ENCODE measurements around the gene PCNT. TPM values are rescaled to one million over a fixed set of nuclear protein-coding genes. Genes with fewer than 3 reads are reported as not detected.

PCNT gene
- total and polyA plus RNA-seq, 2 of the 8 experiments (the other 6 are each of a cell fraction or from before 2014, with no cell fraction given), result 9.9 to 45.1 TPM

- Histone ChIP-seq H3K4ac (replicated peaks; ENCODE audit: insufficient read length, low read depth, low read length) (no peak overlapping the region), H4K8ac (ENCODE audit: extremely low read depth, insufficient read depth, low read length) (peak overlapping the region; percentile 16)
- WGBS, 2 experiments (ENCODE audit: extremely low coverage in 1 of 2, insufficient coverage in 1 of 2, insufficient read length in 1 of 2, insufficient replicate concordance in 2 of 2, low coverage in 1 of 2, low lambda C conversion rate in 2 of 2, missing lambda C conversion rate in 1 of 2), result 95% methylated on average over 12 of the region's 14 CpGs; no CpG with 5 or more reads in 1 of the 2 experiments
These were observed 103.6 kb downstream of the PCNT start for GRCh38 chr21:46427516-46427915.

More at GRCh38 chr21:46427516-46427915, 103.6 kb downstream of the PCNT start:
- Histone ChIP-seq H3K9ac (replicated peaks in 1 of 4; ENCODE audit: extremely low read depth in 1 of 4, low read depth in 3 of 4, low read length in 3 of 4) (no peak overlapping the region), H4K20me1 (replicated peaks in 1 of 2; ENCODE audit: control insufficient read depth in 1 of 2, insufficient read depth in 2 of 2, low read length in 2 of 2) (peaks cover 0 to 3% of the 10 kb centered on the region in 2 experiments), H3K56ac (replicated peaks; ENCODE audit: insufficient read length, low read depth, low read length) (no peak overlapping the region), H4K91ac (replicated peaks; ENCODE audit: insufficient read length, low read length) (no peak overlapping the region), H2BK120ac (replicated peaks; ENCODE audit: low read depth, low read length) (no peak overlapping the region), H3K79me2 (ENCODE audit: control insufficient read depth in 1 of 2, insufficient read depth in 2 of 2, low read length in 2 of 2) (no peaks in the 10 kb centered on the region), H2BK20ac (ENCODE audit: low read length) (no peak overlapping the region), H2AFZ (ENCODE audit: low read length) (no peak overlapping the region), H3K4me3 (ENCODE audit: extremely low read depth in 1 of 4, insufficient read depth in 2 of 4, low read depth in 3 of 4, low read length in 4 of 4) (no peak overlapping the region), H2BK5ac (ENCODE audit: low read depth, low read length) (0 out of 2 replicates have a peak overlapping the region, but pooled peaks have one; percentile 12), H3K27me3 (replicated peaks in 1 of 4; ENCODE audit: control insufficient read depth in 3 of 4, extremely low read depth in 1 of 4, insufficient read depth in 3 of 4, low read length in 3 of 4) (no peaks in the 10 kb centered on the region), H4K5ac (ENCODE audit: insufficient read length, low read depth, low read length) (no peak overlapping the region), H2BK12ac (ENCODE audit: low read depth, low read length) (no peak overlapping the region), H3K27ac (ENCODE audit: low read depth, low read length) (no peak overlapping the region), H3K14ac (ENCODE audit: insufficient read length) (no peak overlapping the region), H3K36me3 (ENCODE audit: control insufficient read depth in 2 of 4, insufficient read depth in 4 of 4, low read length in 3 of 4) (peaks cover 14 to 40% (median 25%) of the 10 kb centered on the region in 4 experiments), H3K79me1 (ENCODE audit: low read depth, low read length) (no peaks in the 10 kb centered on the region), H3K23me2 (ENCODE audit: low read depth, low read length) (0 out of 2 replicates have a peak, but pooled peaks cover 2% of the 10 kb centered on the region), H3K23ac (ENCODE audit: insufficient read length) (no peak overlapping the region), H2AK5ac (ENCODE audit: low read depth, low read length) (no peak overlapping the region), H3K9me3 (ENCODE audit: insufficient read depth in 2 of 2, low read depth in 1 of 2, low read length in 1 of 2) (no peaks in the 10 kb centered on the region), H3K18ac (ENCODE audit: extremely low read depth, low read length) (no peak overlapping the region), H3K4me2 (ENCODE audit: insufficient read depth in 1 of 2, low read depth in 2 of 2, low read length in 2 of 2) (no peak overlapping the region), H2BK15ac (ENCODE audit: low read length) (no peak overlapping the region), H3K4me1 (replicated peaks in 1 of 4; ENCODE audit: control insufficient read depth in 3 of 4, insufficient read depth in 4 of 4, low read length in 3 of 4) (peaks cover 0 to 9% (median 6%) of the 10 kb centered on the region in 4 experiments; a peak in 4 of 7 replicates)
- no peak for FAIRE-seq
- ChIA-PET POLR2A (ENCODE audit: partially characterized antibody) (no interaction called here), CTCF (ENCODE audit: partially characterized antibody) (no interaction called here)
- TF ChIP-seq ASH2L (IDR thresholded peaks at IDR 0.05; ENCODE audit: low read length), result no peak
- DNase-seq (ENCODE audit: low read depth in 1 of 2, low spot score in 2 of 2), result no peak
